Keratinocyte (primary cell): Measurements from ENCODE around the gene CAV2.

Experiments
- EZH2 ChIP-seq: IDR thresholded peaks from one replicate; pipeline ENCODE4 v1.6.1; 2012; ENCODE audit warnings: inconsistent platforms, mild to moderate bottlenecking, low read length, moderate library complexity
- TF ChIP-seq, protein P1 (sequence below), 3 experiments: IDR thresholded peaks in 1 of 3; conservative IDR thresholded peaks in 1 of 3; optimal IDR thresholded peaks in 1 of 3; 2 replicates in 2 of 3; 3 replicates in 1 of 3; pipeline versions ENCODE3 to v1.5.1; 2011; ENCODE audit warnings: low read length in 3 of 3, mild to moderate bottlenecking in 3 of 3, moderate library complexity in 2 of 3, control low read depth in 1 of 3, inconsistent platforms in 1 of 3; ENCODE audit not compliant: insufficient read depth in 2 of 3; ENCODE audit errors: extremely low read depth in 1 of 3

DNA sequence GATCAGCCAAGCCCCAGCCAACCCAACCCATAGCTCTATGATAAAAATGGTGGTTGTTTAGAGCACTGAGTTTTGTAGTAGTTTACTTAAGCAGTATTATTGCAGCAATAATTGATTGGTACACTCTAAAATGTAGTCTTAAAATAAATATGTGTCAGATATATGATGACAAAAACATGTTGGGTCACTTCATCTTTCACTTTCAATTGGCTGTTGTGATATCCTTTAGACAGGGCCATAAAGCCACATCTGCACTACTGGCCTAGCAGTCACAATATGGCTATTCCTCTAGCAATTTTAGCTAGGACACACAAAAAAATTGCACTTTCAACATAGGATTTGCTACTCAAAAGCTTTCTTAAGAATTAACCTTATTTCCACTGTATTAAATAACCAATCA is 19.4 kb downstream of the CAV2 start:
- TF ChIP-seq, protein P1, sequence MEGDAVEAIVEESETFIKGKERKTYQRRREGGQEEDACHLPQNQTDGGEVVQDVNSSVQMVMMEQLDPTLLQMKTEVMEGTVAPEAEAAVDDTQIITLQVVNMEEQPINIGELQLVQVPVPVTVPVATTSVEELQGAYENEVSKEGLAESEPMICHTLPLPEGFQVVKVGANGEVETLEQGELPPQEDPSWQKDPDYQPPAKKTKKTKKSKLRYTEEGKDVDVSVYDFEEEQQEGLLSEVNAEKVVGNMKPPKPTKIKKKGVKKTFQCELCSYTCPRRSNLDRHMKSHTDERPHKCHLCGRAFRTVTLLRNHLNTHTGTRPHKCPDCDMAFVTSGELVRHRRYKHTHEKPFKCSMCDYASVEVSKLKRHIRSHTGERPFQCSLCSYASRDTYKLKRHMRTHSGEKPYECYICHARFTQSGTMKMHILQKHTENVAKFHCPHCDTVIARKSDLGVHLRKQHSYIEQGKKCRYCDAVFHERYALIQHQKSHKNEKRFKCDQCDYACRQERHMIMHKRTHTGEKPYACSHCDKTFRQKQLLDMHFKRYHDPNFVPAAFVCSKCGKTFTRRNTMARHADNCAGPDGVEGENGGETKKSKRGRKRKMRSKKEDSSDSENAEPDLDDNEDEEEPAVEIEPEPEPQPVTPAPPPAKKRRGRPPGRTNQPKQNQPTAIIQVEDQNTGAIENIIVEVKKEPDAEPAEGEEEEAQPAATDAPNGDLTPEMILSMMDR (optimal IDR thresholded peaks at IDR 0.05 in 1 of 3, IDR thresholded peaks at IDR 0.05 in 1 of 3, conservative IDR thresholded peaks at IDR 0.05 in 1 of 3; ENCODE audit: extremely low read depth in 1 of 3, insufficient read depth in 2 of 3, low read length in 3 of 3), result no peak
- TF ChIP-seq EZH2, result no peak
